Tibial nerve (tissue), 4 donors: ENCODE data around the gene PARP15. TPM values are rescaled to one million over a fixed set of nuclear protein-coding genes. Genes with fewer than 3 reads are reported as not detected.
"Not testable (repeated sequence)": the region's sequence is repeated elsewhere in the genome, so short reads cannot be mapped to it uniquely, and the experiment has no call there.

ENCODE experiments used
- DNase-seq, 2 donors: peaks; one replicate each; pipeline ENCODE4 v3.0.0-alpha.2; 2019; ENCODE audit warnings: low spot score in 2 of 2
- H3K27ac ChIP-seq, 4 donors: fragments of 200-600 bp; sonication (generic) in 3 of 4; one replicate each; pipeline ENCODE4 v1.5.1; 2017 to 2019; ENCODE audit warnings: mild to moderate bottlenecking in 1 of 4
- H3K27me3 ChIP-seq, 2 donors: fragments of 200-600 bp; sonication (generic) in 1 of 2; one replicate each; pipeline versions ENCODE4 v1.5.1 to v1.6.0; 2017 to 2019
- H3K36me3 ChIP-seq, 3 donors: fragments of 200-600 bp; sonication (generic); one replicate each; pipeline ENCODE4 v1.5.1; 2018 to 2019
- H3K4me1 ChIP-seq, 4 donors: fragments of 200-600 bp; sonication (generic) in 3 of 4; one replicate each; pipeline ENCODE4 v1.5.1; 2017 to 2019
- H3K4me3 ChIP-seq, 4 donors: fragments of 200-600 bp; sonication (generic) in 3 of 4; one replicate each; pipeline ENCODE4 v1.5.1; 2017 to 2019; ENCODE audit warnings: mild to moderate bottlenecking in 1 of 4, moderate library complexity in 1 of 4
- H3K9me3 ChIP-seq, 4 donors: fragments of 200-600 bp; sonication (generic) in 3 of 4; one replicate each; pipeline ENCODE4 v1.5.1; 2017 to 2019
- EP300 ChIP-seq, 2 donors: sonication (generic); formaldehyde crosslinking; IDR thresholded peaks; one replicate each; pipeline ENCODE4 v1.6.1; 2017; ENCODE audit warnings: antibody characterized with exemption in 2 of 2, mild to moderate bottlenecking in 1 of 2
- POLR2A ChIP-seq, 2 donors: fragments of 450-650 bp; IDR thresholded peaks; one replicate each; pipeline ENCODE4 v1.6.1; 2017; ENCODE audit warnings: antibody characterized with exemption in 2 of 2, mild to moderate bottlenecking in 2 of 2, moderate library complexity in 2 of 2
- WGBS, 2 donors: methylation state at CpG; one replicate each; pipeline ENCODE4 v1.1.5; 2018; 5-methylcytosine and 5-hydroxymethylcytosine counted together
- total RNA-seq, 4 donors: library from RNA; depleted of rRNA; stranded (reverse); fragments of >200 nt; gene quantifications; one replicate each; pipeline ENCODE4 v1.1.0, GENCODE V29; 2016
- TF ChIP-seq, protein P1 (sequence below), 5 experiments: fragments of 200-600 bp in 3 of 5; fragments of 450-650 bp in 2 of 5; sonication (generic) in 3 of 5; IDR thresholded peaks; one replicate each; pipeline ENCODE4 v1.5.1; 2016 to 2019; ENCODE audit warnings: antibody characterized with exemption in 5 of 5, mild to moderate bottlenecking in 3 of 5, moderate library complexity in 2 of 5

The PARP15 gene
- total RNA-seq, 4 donors from 2014 or later = 1.2 to 3.6 (median 2.8) TPM

DNA sequence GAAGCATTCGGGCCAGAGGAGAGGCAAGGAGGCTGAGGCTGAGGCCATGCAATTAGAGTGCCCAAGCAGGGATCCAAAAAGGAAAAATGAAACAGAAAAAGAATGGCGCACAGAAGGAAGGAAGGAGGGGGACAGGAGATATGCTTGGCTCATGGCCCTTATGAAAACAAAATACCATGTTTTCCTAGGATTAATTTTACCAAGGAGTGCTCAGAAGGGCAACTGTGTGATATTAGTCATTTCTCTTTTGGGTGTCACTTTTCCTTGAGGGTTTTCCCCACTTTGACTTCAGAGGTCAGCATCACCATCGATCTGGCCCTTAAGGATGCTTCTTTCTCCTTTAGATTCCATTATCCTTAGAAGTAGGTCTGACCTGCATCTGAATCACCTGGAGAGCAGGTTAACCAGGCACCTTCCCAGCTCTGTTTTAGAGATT, 104.5 kb downstream of the PARP15 start:
- H3K27ac ChIP-seq = peak overlapping the region; percentile 39 to 99 (median 98)
- H3K36me3 ChIP-seq = no peaks in the 10 kb centered on the region
- no peaks in the 10 kb centered on the region for H3K27me3 ChIP-seq
- peaks cover 0 to 38% (median 13%) of the 10 kb centered on the region in 4 donors for H3K4me1 ChIP-seq
- H3K9me3 ChIP-seq = no peaks in the 10 kb centered on the region
- H3K4me3 ChIP-seq = peak overlapping the region; percentile 88 to 96 (median 91)
- DNase-seq = no peak
- WGBS, 2 donors = 85 to 86% methylated on average over 3 of the region's 3 CpGs
- no peak for TF ChIP-seq EP300 (IDR thresholded peaks at IDR 0.05)
- no peak for TF ChIP-seq POLR2A (IDR thresholded peaks at IDR 0.05)
- TF ChIP-seq, protein P1, sequence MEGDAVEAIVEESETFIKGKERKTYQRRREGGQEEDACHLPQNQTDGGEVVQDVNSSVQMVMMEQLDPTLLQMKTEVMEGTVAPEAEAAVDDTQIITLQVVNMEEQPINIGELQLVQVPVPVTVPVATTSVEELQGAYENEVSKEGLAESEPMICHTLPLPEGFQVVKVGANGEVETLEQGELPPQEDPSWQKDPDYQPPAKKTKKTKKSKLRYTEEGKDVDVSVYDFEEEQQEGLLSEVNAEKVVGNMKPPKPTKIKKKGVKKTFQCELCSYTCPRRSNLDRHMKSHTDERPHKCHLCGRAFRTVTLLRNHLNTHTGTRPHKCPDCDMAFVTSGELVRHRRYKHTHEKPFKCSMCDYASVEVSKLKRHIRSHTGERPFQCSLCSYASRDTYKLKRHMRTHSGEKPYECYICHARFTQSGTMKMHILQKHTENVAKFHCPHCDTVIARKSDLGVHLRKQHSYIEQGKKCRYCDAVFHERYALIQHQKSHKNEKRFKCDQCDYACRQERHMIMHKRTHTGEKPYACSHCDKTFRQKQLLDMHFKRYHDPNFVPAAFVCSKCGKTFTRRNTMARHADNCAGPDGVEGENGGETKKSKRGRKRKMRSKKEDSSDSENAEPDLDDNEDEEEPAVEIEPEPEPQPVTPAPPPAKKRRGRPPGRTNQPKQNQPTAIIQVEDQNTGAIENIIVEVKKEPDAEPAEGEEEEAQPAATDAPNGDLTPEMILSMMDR (IDR thresholded peaks at IDR 0.05) = no peak

DNA sequence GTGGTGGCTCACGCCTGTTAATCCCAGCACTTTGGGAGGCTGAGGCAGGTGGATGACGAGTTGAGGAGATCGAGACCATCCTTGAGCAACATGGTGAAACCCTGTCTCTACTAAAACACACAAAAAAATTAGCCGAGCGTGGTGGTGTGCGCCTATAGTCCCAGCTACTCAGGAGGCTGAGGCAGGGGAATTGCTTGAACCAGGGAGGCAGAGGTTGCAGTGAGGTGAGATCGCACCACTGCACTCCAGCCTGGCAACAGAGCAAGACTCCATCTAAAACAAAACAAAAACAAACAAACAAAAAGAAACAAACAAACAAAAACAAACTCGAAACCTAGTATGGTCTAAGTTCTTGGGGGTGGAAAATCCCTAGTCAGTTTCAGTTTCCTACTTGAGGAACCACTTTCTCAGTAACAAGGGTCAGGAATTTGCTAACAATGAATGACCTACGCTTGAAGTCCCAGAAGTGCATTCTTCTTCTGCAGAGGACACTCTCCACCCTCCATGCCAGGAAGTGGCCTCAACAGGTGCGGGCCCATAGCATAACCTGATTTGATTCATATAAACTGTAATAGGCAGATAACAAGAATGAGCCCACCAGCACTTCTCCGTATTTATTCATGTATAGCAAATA, 105.4 kb downstream of the PARP15 start:
- peak overlapping the region in 2 of 4 donors; percentile 98 for H3K27ac ChIP-seq
- peaks cover 0 to 38% (median 13%) of the 10 kb centered on the region in 4 donors for H3K4me1 ChIP-seq
- 90% methylated on average over 11 of the region's 11 CpGs for WGBS, 2 donors
- DNase-seq, H3K36me3 ChIP-seq, H3K9me3 ChIP-seq, H3K27me3 ChIP-seq: not testable (repeated sequence)
- peak overlapping the region in 1 of 4 donors; percentile 15 for H3K4me3 ChIP-seq

DNA sequence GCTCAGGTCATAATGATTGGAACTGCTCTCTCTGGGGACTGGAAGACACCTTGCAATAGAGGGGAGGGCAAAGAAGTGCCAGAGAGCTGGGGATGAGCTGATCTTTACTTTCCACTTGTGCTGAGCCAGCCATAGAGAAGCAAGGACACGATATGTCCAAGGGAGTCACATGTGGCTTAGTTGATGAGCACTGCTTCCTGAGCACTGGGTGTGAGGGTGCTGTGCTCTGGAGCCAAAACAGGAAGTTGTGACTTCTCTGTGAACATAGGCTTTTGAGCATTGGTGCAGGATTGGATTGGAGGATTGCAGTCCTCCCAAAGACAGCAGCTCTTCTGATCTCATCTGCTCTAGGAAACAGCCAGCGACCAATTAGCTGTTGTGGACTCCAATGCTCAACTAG, 109.8 kb downstream of the PARP15 start:
- 88 to 92% methylated on average over 2 of the region's 2 CpGs for WGBS, 2 donors
- peaks cover 0 to 4% (median 0%) of the 10 kb centered on the region in 3 donors for H3K36me3 ChIP-seq
- TF ChIP-seq POLR2A (IDR thresholded peaks at IDR 0.05) (no peak), EP300 (IDR thresholded peaks at IDR 0.05) (no peak)
- TF ChIP-seq, protein P1 (IDR thresholded peaks at IDR 0.05) = no peak
- no peak for DNase-seq
- H3K27ac ChIP-seq = no peak overlapping the region
- no peaks in the 10 kb centered on the region for H3K27me3 ChIP-seq
- peaks cover 0 to 12% (median 3%) of the 10 kb centered on the region in 4 donors for H3K4me1 ChIP-seq
- H3K9me3 ChIP-seq = no peaks in the 10 kb centered on the region
- H3K4me3 ChIP-seq = no peak overlapping the region

Other genes starting within 250 kb of the PARP15 start
- 10 to 100 TPM in 3 of 4 donors, 1 to 10 TPM in 1; 5.7 to 19.2 (median 13.5) TPM for gene MIX23, start 194.4 kb upstream of the PARP15 start, total RNA-seq
- 10 to 100 TPM; 13.2 to 23.1 (median 17.8) TPM for gene FAM162A, start 193.5 kb upstream of the PARP15 start, total RNA-seq
- gene WDR5B, start 161.6 kb upstream of the PARP15 start, total RNA-seq = 1 to 10 TPM; 4.4 to 5.1 (median 4.8) TPM
- gene KPNA1, start 62.7 kb upstream of the PARP15 start, total RNA-seq = 10 to 100 TPM; 36.8 to 46.5 (median 41.8) TPM
- gene PARP9, start 13.3 kb upstream of the PARP15 start, total RNA-seq = 10 to 100 TPM; 16.1 to 32.6 (median 22.4) TPM
- 10 to 100 TPM; 14.9 to 23.2 (median 18.9) TPM for gene DTX3L, start 13.3 kb upstream of the PARP15 start, total RNA-seq
- gene PARP14, start 103.2 kb downstream of the PARP15 start, total RNA-seq = 10 to 100 TPM; 31.6 to 56.2 (median 38.4) TPM
- 10 to 100 TPM; 10.9 to 15.3 (median 12.9) TPM for gene HSPBAP1, start 216.2 kb downstream of the PARP15 start, total RNA-seq
- 10 to 100 TPM; 14.2 to 27.3 (median 20.9) TPM for gene SLC49A4, start 217.4 kb downstream of the PARP15 start, total RNA-seq